Fibroblast of mammary gland (primary cell): ENCODE measurements around the gene DOCK11.
A peak's percentile ranks its signal among the peaks of the same experiment; 100 is the strongest.
"Not testable (repeated sequence)": the region's sequence is repeated elsewhere in the genome, so short reads cannot be mapped to it uniquely, and the experiment has no call there.

Experiments
- DNase-seq: peaks from one replicate; pipeline ENCODE4 v3.0.0-alpha.2; 2010; ENCODE audit warnings: low read depth
- H3K4me3 ChIP-seq: 2 replicates; pipeline ENCODE4 v1.5.1; 2011; ENCODE audit warnings: low read depth, mild to moderate bottlenecking, low read length, moderate library complexity; ENCODE audit not compliant: control insufficient read depth
- TF ChIP-seq, protein P1 (sequence below): conservative IDR thresholded peaks from 2 replicates; pipeline ENCODE4 v1.5.1; 2011; ENCODE audit warnings: low read depth, low read length, inconsistent platforms; ENCODE audit not compliant: control insufficient read depth, insufficient read depth

DOCK11 gene

DNA sequence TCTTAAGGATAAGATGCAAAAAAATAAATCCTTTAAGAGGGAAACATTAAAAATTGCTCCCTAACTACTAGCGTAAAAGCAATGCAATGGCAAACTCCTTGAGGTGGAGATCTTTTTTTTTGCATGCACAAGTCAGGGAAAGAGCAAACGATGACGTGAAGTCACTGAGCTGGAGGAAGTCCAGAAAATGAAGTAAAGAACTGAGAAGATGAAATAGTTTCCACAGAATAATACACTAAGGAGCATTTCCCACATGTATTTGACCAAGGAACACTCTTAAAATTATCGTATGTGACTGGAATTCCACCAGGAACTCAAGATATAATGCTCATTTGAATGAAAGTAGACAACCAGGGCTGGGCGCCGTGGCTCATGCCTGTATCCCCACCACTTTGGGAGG, 21.0 kb upstream of the DOCK11 start:
- TF ChIP-seq, protein P1, sequence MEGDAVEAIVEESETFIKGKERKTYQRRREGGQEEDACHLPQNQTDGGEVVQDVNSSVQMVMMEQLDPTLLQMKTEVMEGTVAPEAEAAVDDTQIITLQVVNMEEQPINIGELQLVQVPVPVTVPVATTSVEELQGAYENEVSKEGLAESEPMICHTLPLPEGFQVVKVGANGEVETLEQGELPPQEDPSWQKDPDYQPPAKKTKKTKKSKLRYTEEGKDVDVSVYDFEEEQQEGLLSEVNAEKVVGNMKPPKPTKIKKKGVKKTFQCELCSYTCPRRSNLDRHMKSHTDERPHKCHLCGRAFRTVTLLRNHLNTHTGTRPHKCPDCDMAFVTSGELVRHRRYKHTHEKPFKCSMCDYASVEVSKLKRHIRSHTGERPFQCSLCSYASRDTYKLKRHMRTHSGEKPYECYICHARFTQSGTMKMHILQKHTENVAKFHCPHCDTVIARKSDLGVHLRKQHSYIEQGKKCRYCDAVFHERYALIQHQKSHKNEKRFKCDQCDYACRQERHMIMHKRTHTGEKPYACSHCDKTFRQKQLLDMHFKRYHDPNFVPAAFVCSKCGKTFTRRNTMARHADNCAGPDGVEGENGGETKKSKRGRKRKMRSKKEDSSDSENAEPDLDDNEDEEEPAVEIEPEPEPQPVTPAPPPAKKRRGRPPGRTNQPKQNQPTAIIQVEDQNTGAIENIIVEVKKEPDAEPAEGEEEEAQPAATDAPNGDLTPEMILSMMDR, result no peak
- peak; percentile 29 for DNase-seq
- no peak overlapping the region for H3K4me3 ChIP-seq

DNA sequence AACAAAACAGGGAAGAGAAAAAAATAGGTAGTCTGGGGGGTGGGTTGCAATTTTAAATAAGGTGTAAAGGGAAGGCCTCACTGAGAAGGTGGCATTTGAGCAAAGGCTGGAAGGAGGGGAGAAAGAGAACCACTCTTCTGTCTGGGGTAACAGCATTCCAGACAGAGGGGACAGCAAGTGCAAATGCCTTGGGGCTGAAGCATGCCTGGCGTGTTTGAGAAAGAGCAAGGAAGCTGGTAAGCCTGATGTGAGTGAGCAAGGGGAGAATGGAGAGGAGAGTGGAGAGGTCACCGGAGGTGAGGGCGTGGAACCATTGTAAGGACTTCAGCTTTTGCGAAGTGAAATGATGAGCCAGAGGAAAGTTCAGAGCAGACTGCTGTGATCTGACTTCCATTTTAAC, 19.7 kb upstream of the DOCK11 start:
- TF ChIP-seq, protein P1, result no peak
- H3K4me3 ChIP-seq, result no peak overlapping the region
- DNase-seq, result no peak

DNA sequence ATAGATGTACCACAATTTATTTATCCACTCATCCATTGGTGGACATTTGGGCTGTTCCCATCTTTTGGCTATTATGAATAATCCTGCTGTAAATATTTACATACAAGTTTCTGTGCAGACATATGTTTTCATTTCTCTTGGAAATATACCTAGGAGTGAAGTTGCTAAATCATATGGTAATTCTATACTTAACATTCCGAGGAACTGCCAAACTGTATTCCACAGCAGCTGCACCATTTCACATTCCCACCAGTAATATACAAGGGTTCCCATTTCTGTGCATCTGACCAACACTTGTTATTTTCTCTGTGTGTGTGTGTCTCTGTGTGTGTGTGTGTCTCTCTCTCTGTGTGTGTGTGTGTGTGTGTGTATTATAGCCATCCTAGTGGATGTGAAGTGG, 15.4 kb upstream of the DOCK11 start:
- DNase-seq, result no peak
- TF ChIP-seq, protein P1, result no peak
- no peak overlapping the region for H3K4me3 ChIP-seq

DNA sequence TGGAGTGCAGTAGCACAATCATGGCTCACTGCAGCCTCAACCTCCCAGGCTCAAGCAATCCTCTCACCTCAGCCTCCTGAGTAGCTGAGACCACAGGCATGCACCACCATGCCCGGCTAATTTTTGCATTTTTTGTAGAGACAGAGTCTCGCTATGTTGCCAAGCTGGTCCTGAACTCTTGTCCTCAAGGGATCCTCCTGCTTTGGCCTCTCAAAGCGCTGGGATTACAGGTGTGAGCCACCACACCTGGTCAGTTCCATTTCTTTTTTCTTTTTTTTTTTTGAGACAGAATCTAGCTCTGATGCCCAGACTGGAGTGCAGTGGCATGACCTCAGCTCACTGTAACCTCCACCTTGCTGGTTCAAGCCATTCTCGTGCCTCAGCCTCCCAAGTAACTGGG, 13.2 kb upstream of the DOCK11 start:
- not testable (repeated sequence) for H3K4me3 ChIP-seq, DNase-seq

DNA sequence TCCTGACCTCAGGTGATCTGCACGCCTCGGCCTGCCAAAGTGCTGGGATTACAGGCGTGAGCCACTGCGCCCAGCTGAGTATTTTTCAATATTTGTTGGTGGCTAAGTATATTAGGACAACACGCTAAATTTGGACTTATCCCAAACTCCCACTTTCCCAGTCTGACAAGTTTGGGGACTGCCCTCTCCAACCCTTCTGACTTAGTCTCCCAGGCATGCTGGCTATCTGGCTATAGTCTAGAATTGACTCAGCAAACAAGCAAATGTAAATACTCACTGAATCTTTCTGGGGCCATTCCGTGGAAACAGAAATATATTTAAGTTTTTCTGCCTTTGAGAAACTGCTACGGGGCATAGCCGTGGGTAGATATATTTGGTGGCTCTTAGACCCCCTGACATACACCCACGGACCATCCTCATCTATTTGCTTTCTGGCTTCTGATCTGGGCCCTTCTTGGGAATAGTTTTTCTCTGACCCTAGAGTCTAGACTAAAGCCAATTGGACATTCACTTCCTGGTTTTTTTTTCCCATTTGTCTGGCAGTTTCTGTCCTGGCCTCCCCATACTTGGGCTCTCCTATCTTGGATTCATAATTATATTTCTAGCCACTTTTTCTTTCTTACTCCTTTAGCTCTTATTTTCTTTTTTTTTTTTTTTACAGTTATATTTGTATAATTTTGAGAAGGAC, 11.3 kb upstream of the DOCK11 start:
- no peak overlapping the region for H3K4me3 ChIP-seq
- TF ChIP-seq, protein P1, result no peak
- no peak for DNase-seq

DNA sequence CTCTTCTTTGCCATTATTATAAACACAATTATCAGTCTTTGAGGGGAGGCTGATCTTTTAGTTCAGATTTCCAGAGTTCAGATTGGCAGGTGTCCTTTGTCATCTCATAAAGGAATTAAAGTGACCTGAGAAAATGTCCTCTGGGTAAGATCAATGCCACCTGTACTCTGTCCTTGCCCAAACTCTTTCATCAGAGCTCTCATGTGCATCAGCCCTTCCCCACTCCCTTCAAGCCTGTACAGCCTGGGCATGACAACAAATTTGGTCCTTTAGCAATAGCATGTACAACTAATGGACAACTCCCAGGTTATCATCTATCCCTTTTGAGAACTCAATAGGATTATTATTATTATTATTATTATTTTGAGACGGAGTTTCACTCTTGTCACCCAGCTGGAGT, 8.9 kb upstream of the DOCK11 start:
- not testable (repeated sequence) for H3K4me3 ChIP-seq, DNase-seq

DNA sequence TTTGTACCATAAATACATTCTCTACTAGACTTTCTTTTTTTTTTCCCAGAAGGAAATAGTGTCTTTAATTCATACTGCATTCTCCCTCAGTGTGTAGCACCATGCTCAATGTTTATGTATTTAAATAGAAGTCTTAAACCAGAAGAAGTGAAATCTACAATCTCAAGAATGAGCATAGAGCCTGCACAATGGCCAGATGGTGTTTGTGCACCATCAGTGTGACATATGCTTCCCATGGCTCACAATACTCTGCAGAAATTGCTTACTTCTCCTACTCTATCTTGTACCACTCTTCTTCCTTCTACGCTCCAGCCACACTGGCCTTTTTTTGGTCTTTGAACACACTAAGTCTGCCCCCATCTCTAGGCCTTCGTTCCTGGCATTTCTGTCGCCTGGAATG, 2.6 kb upstream of the DOCK11 start:
- H3K4me3 ChIP-seq, result no peak overlapping the region
- TF ChIP-seq, protein P1, result no peak
- no peak for DNase-seq

DNA sequence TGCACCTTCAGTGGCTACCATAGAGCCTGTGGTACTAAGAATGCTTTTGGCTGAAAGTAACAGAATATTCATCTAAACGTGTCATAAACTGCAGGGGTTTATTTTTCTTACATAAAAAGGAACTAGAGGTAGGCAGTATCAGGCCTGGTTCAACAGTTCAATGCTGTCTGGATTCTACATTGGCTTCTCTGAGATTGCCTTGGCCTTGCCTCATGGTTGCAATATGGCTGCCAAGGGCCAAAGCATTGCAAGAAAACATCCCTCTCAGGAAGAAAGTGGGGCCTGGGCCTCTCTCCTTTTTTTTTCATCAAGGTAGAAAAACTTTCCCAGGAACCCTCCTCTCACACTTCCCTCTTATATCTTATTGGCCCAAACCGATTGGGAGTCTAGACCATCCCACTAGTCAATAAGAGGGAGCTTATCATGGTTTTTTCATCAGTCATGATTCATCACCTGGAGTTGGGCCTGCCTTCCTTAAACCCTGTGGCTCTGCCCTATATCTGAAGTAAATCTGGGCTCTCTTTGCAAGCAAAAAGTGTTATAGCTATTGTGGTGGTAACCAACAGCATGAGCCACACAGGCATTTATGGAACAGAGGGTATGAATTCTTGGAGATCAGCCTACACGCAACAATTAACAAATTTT, 1.8 kb upstream of the DOCK11 start:
- H3K4me3 ChIP-seq, result no peak overlapping the region
- TF ChIP-seq, protein P1, result no peak
- DNase-seq, result no peak
